ENCODE data around the gene RALGPS1.
"Not testable (repeated sequence)": the region's sequence is repeated elsewhere in the genome, so short reads cannot be mapped to it uniquely, and the experiment has no call there.

Gene RALGPS1

GRCh38 chr9:127142291-127142690 is 227.7 kb downstream of the RALGPS1 start:
- no peak for TF ChIP-seq CTCF (IDR thresholded peaks at IDR 0.05)
- Mint-ChIP-seq H3K27ac (no peak overlapping the region), H3K27me3 (ENCODE audit: low read depth, poor library complexity) (peaks cover 10% of the 10 kb centered on the region), H3K4me3 (no peak overlapping the region), H3K4me1 (peaks cover 25% of the 10 kb centered on the region), H3K36me3 (ENCODE audit: low read depth) (no peaks in the 10 kb centered on the region), H3K9me3 (no peaks in the 10 kb centered on the region)
- no peak for DNase-seq

- peaks cover 25% of the 10 kb centered on the region for H3K4me1 Mint-ChIP-seq
- no peak overlapping the region for H3K4me3 Mint-ChIP-seq
- H3K27ac Mint-ChIP-seq = no peak overlapping the region
- no peaks in the 10 kb centered on the region for H3K9me3 Mint-ChIP-seq
- peaks cover 11% of the 10 kb centered on the region for H3K27me3 Mint-ChIP-seq (ENCODE audit: low read depth, poor library complexity)
- H3K36me3 Mint-ChIP-seq (ENCODE audit: low read depth) = no peaks in the 10 kb centered on the region
- TF ChIP-seq CTCF (IDR thresholded peaks at IDR 0.05) = no peak
- no peak for DNase-seq
Measured at GRCh38 chr9:127142931-127143464, 228.4 kb downstream of the RALGPS1 start.

- no peaks in the 10 kb centered on the region for H3K9me3 Mint-ChIP-seq
- H3K27ac Mint-ChIP-seq = no peak overlapping the region
- peaks cover 8% of the 10 kb centered on the region for H3K27me3 Mint-ChIP-seq (ENCODE audit: low read depth, poor library complexity)
- no peak overlapping the region for H3K4me3 Mint-ChIP-seq
- peaks cover 25% of the 10 kb centered on the region for H3K4me1 Mint-ChIP-seq
- DNase-seq = no peak
- no peak for TF ChIP-seq CTCF (IDR thresholded peaks at IDR 0.05)
- H3K36me3 Mint-ChIP-seq (ENCODE audit: low read depth) = no peaks in the 10 kb centered on the region
Measured at GRCh38 chr9:127143920-127144465, 229.4 kb downstream of the RALGPS1 start.

- H3K27me3 Mint-ChIP-seq (ENCODE audit: low read depth, poor library complexity) = peaks cover 8% of the 10 kb centered on the region
- H3K9me3 Mint-ChIP-seq = no peaks in the 10 kb centered on the region
- DNase-seq = no peak
- no peak for TF ChIP-seq CTCF (IDR thresholded peaks at IDR 0.05)
- H3K36me3 Mint-ChIP-seq (ENCODE audit: low read depth) = no peaks in the 10 kb centered on the region
- no peak overlapping the region for H3K4me3 Mint-ChIP-seq
- peaks cover 24% of the 10 kb centered on the region for H3K4me1 Mint-ChIP-seq
- H3K27ac Mint-ChIP-seq = no peak overlapping the region
Measured at GRCh38 chr9:127144670-127145445, 230.3 kb downstream of the RALGPS1 start.

GRCh38 chr9:127146841-127147240 is 232.3 kb downstream of the RALGPS1 start:
- not testable (repeated sequence) for H3K27me3 Mint-ChIP-seq (ENCODE audit: low read depth, poor library complexity); H3K36me3 Mint-ChIP-seq (ENCODE audit: low read depth); DNase-seq; H3K27ac Mint-ChIP-seq; H3K4me3 Mint-ChIP-seq; H3K9me3 Mint-ChIP-seq
- H3K4me1 Mint-ChIP-seq = peaks cover 13% of the 10 kb centered on the region

GRCh38 chr9:127147251-127147650 is 232.7 kb downstream of the RALGPS1 start:
- no peak overlapping the region for H3K4me3 Mint-ChIP-seq
- no peak for DNase-seq
- H3K36me3 Mint-ChIP-seq (ENCODE audit: low read depth) = no peaks in the 10 kb centered on the region
- no peak overlapping the region for H3K27ac Mint-ChIP-seq
- H3K4me1 Mint-ChIP-seq = peaks cover 9% of the 10 kb centered on the region
- no peaks in the 10 kb centered on the region for H3K9me3 Mint-ChIP-seq
- TF ChIP-seq CTCF (IDR thresholded peaks at IDR 0.05) = no peak
- H3K27me3 Mint-ChIP-seq (ENCODE audit: low read depth, poor library complexity) = peaks cover 4% of the 10 kb centered on the region

Data from nephron progenitor cell (in vitro differentiated cells).